Raji (cell line): ENCODE results near the gene ROGDI.

Experiments
- POLR2A ChIP-seq: IDR thresholded peaks from 2 replicates; pipeline ENCODE4 v1.6.1; 2011; ENCODE audit warnings: low read depth, low read length, control low read depth; ENCODE audit not compliant: insufficient read depth

Gene ROGDI

GRCh38 chr16:4801962-4802658 is at the start of gene ROGDI:
Gene ROGDI, minus strand, starts transcription at chr16:4802633. Its CDS starts 62 bp downstream, at chr16:4802571.
- TF ChIP-seq POLR2A = peak; percentile 75

- no peak for TF ChIP-seq POLR2A
These were observed 47.8 kb upstream of the ROGDI start for GRCh38 chr16:4850211-4850610.

- no peak for TF ChIP-seq POLR2A
These were observed 45.5 kb upstream of the ROGDI start for GRCh38 chr16:4847774-4848587.

GRCh38 chr16:4846901-4847773 is 44.7 kb upstream of the ROGDI start, which contains the start of the genes GLYR1 and UBN1:
Gene GLYR1, minus strand, starts transcription at chr16:4847288. Its CDS starts 23 bp downstream, at chr16:4847265.
Gene UBN1, plus strand, starts transcription at chr16:4847481. Its CDS starts 5,437 bp downstream, at chr16:4852918.
- peak; percentile 87 for TF ChIP-seq POLR2A

GRCh38 chr16:4846503-4846900 is 44.1 kb upstream of the ROGDI start:
- TF ChIP-seq POLR2A = no peak

GRCh38 chr16:4840984-4841383 is 38.6 kb upstream of the ROGDI start:
- TF ChIP-seq POLR2A = no peak

- TF ChIP-seq POLR2A = no peak
These were observed 37.5 kb upstream of the ROGDI start for GRCh38 chr16:4839942-4840341.

- TF ChIP-seq POLR2A = no peak
These were observed 35.5 kb upstream of the ROGDI start for GRCh38 chr16:4837733-4838501.

GRCh38 chr16:4836727-4837126 is 34.3 kb upstream of the ROGDI start:
- TF ChIP-seq POLR2A = no peak

GRCh38 chr16:4833584-4833983 is 31.2 kb upstream of the ROGDI start:
- no peak for TF ChIP-seq POLR2A

GRCh38 chr16:4832698-4833343 is 30.4 kb upstream of the ROGDI start:
- no peak for TF ChIP-seq POLR2A

GRCh38 chr16:4831616-4832015 is 29.2 kb upstream of the ROGDI start:
- no peak for TF ChIP-seq POLR2A

- TF ChIP-seq POLR2A = no peak
These were observed 28.0 kb upstream of the ROGDI start for GRCh38 chr16:4830408-4830807.
